Endometrium (tissue), 2 donors: ENCODE data around the gene DHX15.

ENCODE experiments used
- FAIRE-seq: peaks from 2 replicates; lab custom pipeline; 2012; peaks lifted over from hg19 to GRCh38; lab: Jason Lieb, UNC
- donor health status: control.
- donor health status: control.

DHX15 gene

GRCh38 chr4:24582235-24582832 is 2.0 kb downstream of the DHX15 start:
- no peak for FAIRE-seq

- FAIRE-seq: no peak
These were observed 6.0 kb downstream of the DHX15 start for GRCh38 chr4:24578364-24578763.

GRCh38 chr4:24576276-24576675 is 8.1 kb downstream of the DHX15 start:
- FAIRE-seq: no peak

- FAIRE-seq: no peak
These were observed 10.1 kb downstream of the DHX15 start for GRCh38 chr4:24574236-24574635.

- FAIRE-seq: no peak
These were observed 10.8 kb downstream of the DHX15 start for GRCh38 chr4:24573582-24573981.

- FAIRE-seq: no peak
These were observed 13.6 kb downstream of the DHX15 start for GRCh38 chr4:24570574-24571236.

- no peak for FAIRE-seq
These were observed 14.2 kb downstream of the DHX15 start for GRCh38 chr4:24570172-24570571.

- FAIRE-seq: no peak
These were observed 14.7 kb downstream of the DHX15 start for GRCh38 chr4:24569662-24570061.

GRCh38 chr4:24568425-24568824 is 15.9 kb downstream of the DHX15 start:
- FAIRE-seq: no peak

- no peak for FAIRE-seq
These were observed 19.3 kb downstream of the DHX15 start for GRCh38 chr4:24565054-24565453.

- no peak for FAIRE-seq
These were observed 19.9 kb downstream of the DHX15 start for GRCh38 chr4:24564488-24564887.

GRCh38 chr4:24561438-24562139 is 22.8 kb downstream of the DHX15 start:
- FAIRE-seq: no peak

- FAIRE-seq: no peak
These were observed 23.4 kb downstream of the DHX15 start for GRCh38 chr4:24560868-24561368.

- peak; percentile 37 for FAIRE-seq
These were observed 24.5 kb downstream of the DHX15 start for GRCh38 chr4:24559889-24560288.

GRCh38 chr4:24559032-24559821 is 25.1 kb downstream of the DHX15 start:
- FAIRE-seq: no peak

GRCh38 chr4:24557026-24558025 is 27.0 kb downstream of the DHX15 start:
- FAIRE-seq: no peak

- peak; percentile 68 for FAIRE-seq
These were observed 32.7 kb downstream of the DHX15 start for GRCh38 chr4:24551492-24552289.

- FAIRE-seq: no peak
These were observed 33.7 kb downstream of the DHX15 start for GRCh38 chr4:24550441-24551175.

- FAIRE-seq: no peak
These were observed 36.4 kb downstream of the DHX15 start for GRCh38 chr4:24547979-24548378.
